CD4-positive, alpha-beta T cell (primary cell): ENCODE results near the gene AGBL4. TPM values are rescaled to one million over a fixed set of nuclear protein-coding genes. Genes with fewer than 3 reads are reported as not detected.

Experiments used
- ATAC-seq: fragments of 200-7000 bp; cut with Tn5 transposase; one replicate; pipeline ENCODE4 v1.10.0; 2022; ENCODE audit warnings: mild to moderate bottlenecking; ENCODE audit not compliant: poor library complexity
- CTCF ChIA-PET: fragments of 350-600 bp; sonication (Branson Sonifier 250); formaldehyde crosslinking; loops from one replicate; lab custom pipeline; 2021; ENCODE audit warnings: antibody characterized with exemption, inconsistent platforms; lab: Charles Lee
- POLR2A ChIA-PET: fragments of 350-600 bp; sonication (Branson Sonifier 250); formaldehyde crosslinking; loops from one replicate; lab custom pipeline; 2021; ENCODE audit warnings: antibody characterized with exemption, inconsistent platforms; lab: Charles Lee
- DNase-seq, 14 experiments: peaks; one replicate each; pipeline ENCODE4 v3.0.0-alpha.2; 2013 to 2020; ENCODE audit warnings: mixed read lengths in 2 of 14
- H3K27ac ChIP-seq, 2 donors: one replicate each; pipeline versions ENCODE4 v1.5.1 to v1.7.0; 2013; ENCODE audit warnings: low read length in 2 of 2, low read depth in 1 of 2, mild to moderate bottlenecking in 1 of 2
- H3K27me3 ChIP-seq, 2 experiments: 1 replicate in 1 of 2; 2 replicates in 1 of 2; pipeline versions ENCODE4 v1.6.1 to v1.7.0; 2013; ENCODE audit warnings: low read length in 2 of 2, control low read depth in 1 of 2, mild to moderate bottlenecking in 1 of 2, moderate library complexity in 1 of 2; ENCODE audit not compliant: insufficient read depth in 2 of 2, control insufficient read depth in 1 of 2
- H3K36me3 ChIP-seq: one replicate; pipeline ENCODE4 v1.6.1; 2013; ENCODE audit warnings: low read length, control low read depth; ENCODE audit not compliant: insufficient read depth
- H3K4me1 ChIP-seq: one replicate; pipeline ENCODE4 v1.6.1; 2013; ENCODE audit warnings: low read length, control low read depth; ENCODE audit not compliant: insufficient read depth
- H3K4me3 ChIP-seq: one replicate; pipeline ENCODE4 v1.5.1; 2013; ENCODE audit warnings: mild to moderate bottlenecking, low read length, moderate library complexity
- H3K9me3 ChIP-seq, 2 experiments: 1 replicate in 1 of 2; 2 replicates in 1 of 2; pipeline versions ENCODE4 v1.6.1 to v1.7.0; 2013; ENCODE audit warnings: low read length in 2 of 2, mild to moderate bottlenecking in 2 of 2, control low read depth in 1 of 2, moderate library complexity in 1 of 2; ENCODE audit not compliant: control insufficient read depth in 1 of 2, insufficient read depth in 1 of 2
- H3K27ac Mint-ChIP-seq: one replicate; pipeline ENCODE4 v1.8.0; 2020; ENCODE audit warnings: mixed read lengths
- H3K27me3 Mint-ChIP-seq: one replicate; pipeline ENCODE4 v1.8.0; 2021; ENCODE audit warnings: mixed read lengths
- H3K36me3 Mint-ChIP-seq: one replicate; pipeline ENCODE4 v1.8.0; 2021; ENCODE audit warnings: low read depth, mixed read lengths
- H3K4me1 Mint-ChIP-seq: one replicate; pipeline ENCODE4 v1.8.0; 2021; ENCODE audit warnings: low read depth, mixed read lengths
- H3K4me3 Mint-ChIP-seq: one replicate; pipeline ENCODE4 v1.8.0; 2020; ENCODE audit warnings: mild to moderate bottlenecking, mixed read lengths
- H3K9me3 Mint-ChIP-seq: one replicate; pipeline ENCODE4 v1.8.0; 2020; ENCODE audit warnings: mixed read lengths
- intact Hi-C, 2 experiments: fragments of 100-400 bp; cut with DNase I in 1 of 2; cut with micrococcal nuclease in 1 of 2; formaldehyde crosslinking; loops; one replicate each; pipeline versions ENCODE4 v1.15.1 to v1.9.0; 2023 to 2025; cut with DNase I, micrococcal nuclease
- total RNA-seq, 174 experiments: library from RNA in 2 of 174; stranded (reverse) in 2 of 174; gene quantifications; one replicate each; pipeline ENCODE4 v1.2.3 and lab custom pipeline; 2021 to 2026
- TF ChIP-seq, protein P1 (sequence below): fragments of 200-600 bp; IDR thresholded peaks from one replicate; pipeline ENCODE4 v1.8.0; 2022; ENCODE audit warnings: antibody characterized with exemption, mild to moderate bottlenecking

The AGBL4 gene
- total RNA-seq, 2 experiments from 2014 or later = 0.11 TPM; not detected in 1

GRCh38 chr1:49166031-49166430 lies 857.7 kb downstream of the AGBL4 start:
- peaks cover 0 to 2% of the 10 kb centered on the region in 2 experiments for H3K9me3 ChIP-seq
- TF ChIP-seq, protein P1, sequence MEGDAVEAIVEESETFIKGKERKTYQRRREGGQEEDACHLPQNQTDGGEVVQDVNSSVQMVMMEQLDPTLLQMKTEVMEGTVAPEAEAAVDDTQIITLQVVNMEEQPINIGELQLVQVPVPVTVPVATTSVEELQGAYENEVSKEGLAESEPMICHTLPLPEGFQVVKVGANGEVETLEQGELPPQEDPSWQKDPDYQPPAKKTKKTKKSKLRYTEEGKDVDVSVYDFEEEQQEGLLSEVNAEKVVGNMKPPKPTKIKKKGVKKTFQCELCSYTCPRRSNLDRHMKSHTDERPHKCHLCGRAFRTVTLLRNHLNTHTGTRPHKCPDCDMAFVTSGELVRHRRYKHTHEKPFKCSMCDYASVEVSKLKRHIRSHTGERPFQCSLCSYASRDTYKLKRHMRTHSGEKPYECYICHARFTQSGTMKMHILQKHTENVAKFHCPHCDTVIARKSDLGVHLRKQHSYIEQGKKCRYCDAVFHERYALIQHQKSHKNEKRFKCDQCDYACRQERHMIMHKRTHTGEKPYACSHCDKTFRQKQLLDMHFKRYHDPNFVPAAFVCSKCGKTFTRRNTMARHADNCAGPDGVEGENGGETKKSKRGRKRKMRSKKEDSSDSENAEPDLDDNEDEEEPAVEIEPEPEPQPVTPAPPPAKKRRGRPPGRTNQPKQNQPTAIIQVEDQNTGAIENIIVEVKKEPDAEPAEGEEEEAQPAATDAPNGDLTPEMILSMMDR = no peak

DNA sequence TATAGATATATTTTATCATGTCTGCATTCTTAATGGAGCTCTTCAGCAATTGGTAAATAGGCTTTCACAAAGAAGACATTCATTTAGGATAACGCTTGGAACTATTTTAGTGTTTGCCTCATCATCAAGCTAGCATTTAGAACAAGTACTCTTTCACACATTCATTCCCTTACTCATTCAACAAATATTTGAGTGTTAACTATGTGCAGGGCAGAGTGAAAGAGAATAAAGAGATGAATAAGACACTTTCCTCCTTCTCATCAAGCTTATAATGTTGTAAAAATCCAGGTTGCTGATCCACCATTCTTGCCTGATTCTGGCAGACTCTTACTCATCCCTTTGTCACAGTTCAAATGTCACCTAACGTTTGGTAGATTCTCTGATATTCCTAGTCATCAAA lies 860.7 kb downstream of the AGBL4 start:
- DNase-seq (no peak), ATAC-seq (no peak)
- intact Hi-C loops = loop anchor here in 1 of 2 experiments (2.0 kb wide), 1 partner anchor 68 kb away; no protein-coding TSS in a partner anchor
- no peak overlapping the region for H3K27ac ChIP-seq
- Mint-ChIP-seq H3K4me3 (no peak overlapping the region), H3K36me3 (no peaks in the 10 kb centered on the region), H3K27me3 (no peaks in the 10 kb centered on the region), H3K27ac (no peak overlapping the region), H3K4me1 (no peaks in the 10 kb centered on the region), H3K9me3 (no peaks in the 10 kb centered on the region)
- TF ChIP-seq, protein P1 = no peak
- H3K27me3 ChIP-seq = no peaks in the 10 kb centered on the region
- no peaks in the 10 kb centered on the region for H3K36me3 ChIP-seq
- H3K4me3 ChIP-seq = no peak overlapping the region
- ChIA-PET POLR2A (no interaction called here), CTCF (no interaction called here)
- H3K4me1 ChIP-seq = no peaks in the 10 kb centered on the region
- H3K9me3 ChIP-seq = peaks cover 3 to 9% of the 10 kb centered on the region in 2 experiments

More at GRCh38 chr1:49166031-49166430, 857.7 kb downstream of the AGBL4 start:
- CTCF ChIA-PET = no interaction called here
- H3K4me1 Mint-ChIP-seq = no peaks in the 10 kb centered on the region
- H3K36me3 Mint-ChIP-seq = no peaks in the 10 kb centered on the region
- no peak overlapping the region for H3K27ac ChIP-seq
- H3K4me1 ChIP-seq = no peaks in the 10 kb centered on the region
- no peaks in the 10 kb centered on the region for H3K9me3 Mint-ChIP-seq
- no peak overlapping the region for H3K27ac Mint-ChIP-seq
- no peaks in the 10 kb centered on the region for H3K27me3 Mint-ChIP-seq
- no peak overlapping the region for H3K4me3 ChIP-seq
- H3K4me3 Mint-ChIP-seq = no peak overlapping the region
- intact Hi-C loops = no loop called here
- DNase-seq (no peak), ATAC-seq (no peak)
- H3K27me3 ChIP-seq = no peaks in the 10 kb centered on the region
- no peaks in the 10 kb centered on the region for H3K36me3 ChIP-seq
- POLR2A ChIA-PET = no interaction called here

- ATAC-seq = no peak
- intact Hi-C loops = no loop called here
- POLR2A ChIA-PET = no interaction called here
Observed at GRCh38 chr1:49160677-49161076, 863.1 kb downstream of the AGBL4 start.

More at GRCh38 chr1:49160677-49161076, 863.1 kb downstream of the AGBL4 start:
- no peak overlapping the region for H3K27ac Mint-ChIP-seq
- no peaks in the 10 kb centered on the region for H3K27me3 Mint-ChIP-seq
- no peaks in the 10 kb centered on the region for H3K36me3 ChIP-seq
- TF ChIP-seq, protein P1 = no peak
- H3K9me3 ChIP-seq = peaks cover 3 to 9% of the 10 kb centered on the region in 2 experiments
- no peaks in the 10 kb centered on the region for H3K4me1 ChIP-seq
- no peaks in the 10 kb centered on the region for H3K36me3 Mint-ChIP-seq
- CTCF ChIA-PET = no interaction called here
- H3K27ac ChIP-seq = no peak overlapping the region
- no peak overlapping the region for H3K4me3 Mint-ChIP-seq
- no peaks in the 10 kb centered on the region for H3K9me3 Mint-ChIP-seq
- H3K27me3 ChIP-seq = no peaks in the 10 kb centered on the region
- H3K4me3 ChIP-seq = no peak overlapping the region
- DNase-seq = no peak
- H3K4me1 Mint-ChIP-seq = no peaks in the 10 kb centered on the region
